ENCODE results near the gene SLC45A3. TPM values are rescaled to one million over a fixed set of nuclear protein-coding genes. Genes with fewer than 3 reads are reported as not detected.

Gene SLC45A3
- total RNA-seq, 3 donors from 2014 or later (not counting 1 experiment from before 2014, with no cell fraction given) = 0.31 to 28.8 (median 1.8) TPM

- no peaks in the 10 kb centered on the region for H3K9me3 ChIP-seq (ENCODE audit: control insufficient read depth, insufficient read depth, low read length)
- peaks cover 6 to 11% of the 10 kb centered on the region in 2 donors for H3K27me3 Mint-ChIP-seq (ENCODE audit: low read depth in 2 of 2)
- no peak overlapping the region for H3K27ac ChIP-seq (ENCODE audit: low read length)
- intact Hi-C loops (cut with micrococcal nuclease) = no loop called here
- H3K36me3 Mint-ChIP-seq = no peaks in the 10 kb centered on the region
- H3K36me3 ChIP-seq (ENCODE audit: control insufficient read depth, insufficient read depth, low read length) = no peaks in the 10 kb centered on the region
- peaks cover 35% of the 10 kb centered on the region for H3K4me1 ChIP-seq (ENCODE audit: control insufficient read depth, insufficient read depth, low read length)
- DNase-seq = no peak
- ATAC-seq = no peak
- TF ChIP-seq CTCF (IDR thresholded peaks at IDR 0.05) = no peak
- no peak overlapping the region for H3K4me3 Mint-ChIP-seq
- H3K4me1 Mint-ChIP-seq = peaks cover 8 to 9% of the 10 kb centered on the region in 2 donors
- no peaks in the 10 kb centered on the region for H3K27me3 ChIP-seq (ENCODE audit: control insufficient read depth, insufficient read depth, low read length)
- no peaks in the 10 kb centered on the region for H3K9me3 Mint-ChIP-seq
- H3K27ac Mint-ChIP-seq = no peak overlapping the region
- H3K4me3 ChIP-seq (ENCODE audit: low read length) = no peak overlapping the region
- 87% methylated on average over 4 of the region's 4 CpGs for WGBS (ENCODE audit: insufficient coverage)
Measured at GRCh38 chr1:205672970-205673369, 7.3 kb downstream of the SLC45A3 start.

- Histone ChIP-seq H3K36me3 (ENCODE audit: control insufficient read depth, insufficient read depth, low read length) (no peaks in the 10 kb centered on the region), H3K9me3 (ENCODE audit: control insufficient read depth, insufficient read depth, low read length) (no peaks in the 10 kb centered on the region), H3K4me3 (ENCODE audit: low read length) (no peak overlapping the region), H3K4me1 (ENCODE audit: control insufficient read depth, insufficient read depth, low read length) (peaks cover 34% of the 10 kb centered on the region), H3K27ac (ENCODE audit: low read length) (no peak overlapping the region), H3K27me3 (ENCODE audit: control insufficient read depth, insufficient read depth, low read length) (no peaks in the 10 kb centered on the region)
- peaks cover 7 to 11% of the 10 kb centered on the region in 2 donors for H3K27me3 Mint-ChIP-seq (ENCODE audit: low read depth in 2 of 2)
- WGBS (ENCODE audit: insufficient coverage) = 86% methylated on average over 11 of the region's 11 CpGs
- peaks cover 7 to 8% of the 10 kb centered on the region in 2 donors for H3K4me1 Mint-ChIP-seq
- no peak for TF ChIP-seq CTCF (IDR thresholded peaks at IDR 0.05)
- H3K36me3 Mint-ChIP-seq = no peaks in the 10 kb centered on the region
- no peak for DNase-seq
- H3K4me3 Mint-ChIP-seq = no peak overlapping the region
- ATAC-seq = no peak
- no peaks in the 10 kb centered on the region for H3K9me3 Mint-ChIP-seq
- intact Hi-C loops (cut with micrococcal nuclease) = no loop called here
- no peak overlapping the region for H3K27ac Mint-ChIP-seq
Measured at GRCh38 chr1:205672395-205672889, 7.9 kb downstream of the SLC45A3 start.

- Histone ChIP-seq H3K27me3 (ENCODE audit: control insufficient read depth, insufficient read depth, low read length) (no peaks in the 10 kb centered on the region), H3K27ac (ENCODE audit: low read length) (peak overlapping the region; percentile 57), H3K9me3 (ENCODE audit: control insufficient read depth, insufficient read depth, low read length) (no peaks in the 10 kb centered on the region), H3K36me3 (ENCODE audit: control insufficient read depth, insufficient read depth, low read length) (no peaks in the 10 kb centered on the region), H3K4me3 (ENCODE audit: low read length) (no peak overlapping the region), H3K4me1 (ENCODE audit: control insufficient read depth, insufficient read depth, low read length) (peaks cover 42% of the 10 kb centered on the region)
- 89% methylated on average over 11 of the region's 13 CpGs for WGBS (ENCODE audit: insufficient coverage)
- no peak for TF ChIP-seq CTCF (IDR thresholded peaks at IDR 0.05)
- H3K36me3 Mint-ChIP-seq = no peaks in the 10 kb centered on the region
- no peak for DNase-seq
- no peak overlapping the region for H3K4me3 Mint-ChIP-seq
- H3K27ac Mint-ChIP-seq = no peak overlapping the region
- intact Hi-C loops (cut with micrococcal nuclease) = no loop called here
- H3K27me3 Mint-ChIP-seq (ENCODE audit: low read depth in 2 of 2) = peaks cover 7 to 11% of the 10 kb centered on the region in 2 donors
- no peaks in the 10 kb centered on the region for H3K4me1 Mint-ChIP-seq
- no peaks in the 10 kb centered on the region for H3K9me3 Mint-ChIP-seq
- ATAC-seq = no peak
Measured at GRCh38 chr1:205670611-205671430, 9.5 kb downstream of the SLC45A3 start.
